ENCODE measurements around the gene CABP2.

Gene CABP2

GRCh38 chr11:67498544-67498972 lies 24.7 kb downstream of the CABP2 start:
- H3K4me1 ChIP-seq (ENCODE audit: control insufficient read depth in 1 of 2, insufficient read depth in 1 of 2, low read depth in 1 of 2, low read length in 1 of 2), result peaks cover 20 to 21% of the 10 kb centered on the region in 2 experiments
- TF ChIP-seq, protein P1, sequence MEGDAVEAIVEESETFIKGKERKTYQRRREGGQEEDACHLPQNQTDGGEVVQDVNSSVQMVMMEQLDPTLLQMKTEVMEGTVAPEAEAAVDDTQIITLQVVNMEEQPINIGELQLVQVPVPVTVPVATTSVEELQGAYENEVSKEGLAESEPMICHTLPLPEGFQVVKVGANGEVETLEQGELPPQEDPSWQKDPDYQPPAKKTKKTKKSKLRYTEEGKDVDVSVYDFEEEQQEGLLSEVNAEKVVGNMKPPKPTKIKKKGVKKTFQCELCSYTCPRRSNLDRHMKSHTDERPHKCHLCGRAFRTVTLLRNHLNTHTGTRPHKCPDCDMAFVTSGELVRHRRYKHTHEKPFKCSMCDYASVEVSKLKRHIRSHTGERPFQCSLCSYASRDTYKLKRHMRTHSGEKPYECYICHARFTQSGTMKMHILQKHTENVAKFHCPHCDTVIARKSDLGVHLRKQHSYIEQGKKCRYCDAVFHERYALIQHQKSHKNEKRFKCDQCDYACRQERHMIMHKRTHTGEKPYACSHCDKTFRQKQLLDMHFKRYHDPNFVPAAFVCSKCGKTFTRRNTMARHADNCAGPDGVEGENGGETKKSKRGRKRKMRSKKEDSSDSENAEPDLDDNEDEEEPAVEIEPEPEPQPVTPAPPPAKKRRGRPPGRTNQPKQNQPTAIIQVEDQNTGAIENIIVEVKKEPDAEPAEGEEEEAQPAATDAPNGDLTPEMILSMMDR (IDR thresholded peaks at IDR 0.05), result no peak
- H3K27ac ChIP-seq, result no peak overlapping the region
- no peak overlapping the region for H3K4me3 ChIP-seq (ENCODE audit: low read depth in 1 of 2, low read length in 1 of 2)
- peaks cover under 1% of the 10 kb centered on the region for H3K27me3 ChIP-seq
- no peaks in the 10 kb centered on the region for H3K9me3 ChIP-seq
- peaks cover 95% of the 10 kb centered on the region for H3K36me3 ChIP-seq

DNA sequence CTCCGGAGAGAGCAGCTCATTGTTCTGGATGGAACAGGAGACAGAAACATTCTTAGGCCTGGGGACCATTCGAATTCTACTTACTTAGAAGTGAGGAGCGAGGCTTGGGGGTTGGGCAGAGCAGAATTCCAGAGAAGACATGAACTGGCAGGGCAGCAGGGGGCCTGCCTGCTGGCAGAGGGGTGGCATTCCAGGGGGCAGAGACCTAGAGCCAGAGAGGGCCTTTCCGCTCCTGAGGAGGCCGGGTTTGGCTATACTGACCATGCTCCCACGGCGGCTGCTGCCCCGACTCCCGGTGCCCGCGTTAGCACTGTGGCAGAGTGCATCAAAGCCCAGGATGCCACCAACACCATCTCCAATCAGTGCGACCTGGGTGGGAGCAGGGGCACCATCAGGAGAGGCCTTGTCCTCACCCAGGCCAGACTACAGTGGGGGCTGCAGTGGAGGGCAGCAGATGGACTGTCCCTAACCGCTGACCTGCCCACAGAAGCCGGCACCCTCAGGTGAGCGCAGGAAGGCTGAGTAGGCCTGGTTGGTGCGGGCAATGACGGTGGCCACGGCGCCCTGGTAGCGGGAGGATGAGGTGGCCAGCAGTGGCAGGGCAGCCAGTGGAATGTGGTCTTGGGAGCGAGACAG lies 25.5 kb downstream of the CABP2 start:
- Histone ChIP-seq H3K27me3 (no peaks in the 10 kb centered on the region), H3K4me1 (ENCODE audit: control insufficient read depth in 1 of 2, insufficient read depth in 1 of 2, low read depth in 1 of 2, low read length in 1 of 2) (peaks cover 13 to 14% of the 10 kb centered on the region in 2 experiments), H3K27ac (no peak overlapping the region), H3K36me3 (peaks cover 99% of the 10 kb centered on the region), H3K9me3 (no peaks in the 10 kb centered on the region), H3K4me3 (ENCODE audit: low read depth in 1 of 2, low read length in 1 of 2) (no peak overlapping the region)
- TF ChIP-seq, protein P1 (IDR thresholded peaks at IDR 0.05), result no peak

- H3K9me3 ChIP-seq, result no peaks in the 10 kb centered on the region
- no peaks in the 10 kb centered on the region for H3K27me3 ChIP-seq
- H3K4me3 ChIP-seq (ENCODE audit: low read depth in 1 of 2, low read length in 1 of 2), result no peak overlapping the region
- peaks cover 99% of the 10 kb centered on the region for H3K36me3 ChIP-seq
- peaks cover 7 to 8% of the 10 kb centered on the region in 2 experiments for H3K4me1 ChIP-seq (ENCODE audit: control insufficient read depth in 1 of 2, insufficient read depth in 1 of 2, low read depth in 1 of 2, low read length in 1 of 2)
- H3K27ac ChIP-seq, result no peak overlapping the region
- TF ChIP-seq, protein P1 (IDR thresholded peaks at IDR 0.05), result no peak
These were observed 27.1 kb downstream of the CABP2 start for GRCh38 chr11:67496113-67496512.

- Histone ChIP-seq H3K27me3 (no peaks in the 10 kb centered on the region), H3K36me3 (peaks cover 100% of the 10 kb centered on the region), H3K4me1 (ENCODE audit: control insufficient read depth in 1 of 2, insufficient read depth in 1 of 2, low read depth in 1 of 2, low read length in 1 of 2) (peaks cover under 1% of the 10 kb centered on the region in 2 experiments), H3K9me3 (no peaks in the 10 kb centered on the region), H3K4me3 (ENCODE audit: low read depth in 1 of 2, low read length in 1 of 2) (no peak overlapping the region), H3K27ac (no peak overlapping the region)
- TF ChIP-seq, protein P1 (IDR thresholded peaks at IDR 0.05), result no peak
These were observed 27.8 kb downstream of the CABP2 start for GRCh38 chr11:67495234-67496005.

DNA sequence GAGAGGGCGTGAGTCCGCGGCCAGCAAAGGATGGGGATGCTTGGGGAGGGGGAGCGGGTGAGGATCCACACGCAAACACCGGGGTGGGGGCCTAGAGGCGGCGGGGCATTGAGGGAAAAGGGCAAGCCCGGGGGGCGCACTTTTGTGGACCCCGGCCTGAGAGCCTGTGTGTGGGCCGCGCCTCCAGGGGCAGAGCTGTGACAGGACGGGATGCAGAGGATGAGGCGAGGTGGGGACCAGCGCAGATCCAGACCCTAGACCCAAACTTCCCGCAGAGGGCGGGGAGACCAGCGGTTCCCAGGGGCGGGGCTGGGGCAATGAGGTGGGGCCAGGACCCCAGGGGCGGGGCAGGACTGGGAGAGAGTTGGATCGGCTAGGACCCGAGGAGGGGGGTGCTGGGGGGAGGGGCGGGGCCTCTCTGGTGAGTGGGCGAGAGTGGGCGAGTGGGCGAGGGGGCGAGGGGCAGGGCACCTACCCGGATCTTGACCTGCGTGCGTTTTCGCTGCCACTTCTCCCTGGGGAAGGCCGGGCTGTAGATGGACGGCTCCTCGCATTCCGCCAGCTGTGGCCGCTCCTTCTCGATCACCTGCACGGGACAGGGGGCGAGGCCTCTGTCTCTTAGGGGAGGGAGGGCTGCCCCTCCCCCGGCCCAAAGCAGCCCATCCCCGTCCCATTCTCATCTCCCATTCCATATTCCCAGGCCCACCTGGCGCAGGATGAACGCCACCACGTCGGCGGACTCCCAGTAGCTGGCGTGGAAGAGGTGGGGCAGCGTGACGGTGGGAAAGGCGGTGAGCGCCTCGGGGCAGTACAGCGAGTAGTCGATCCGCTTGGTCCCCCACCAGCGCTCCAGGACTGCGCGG lies 28.6 kb downstream of the CABP2 start:
- Histone ChIP-seq H3K4me3 (ENCODE audit: low read depth in 1 of 2, low read length in 1 of 2) (no peak overlapping the region), H3K27ac (no peak overlapping the region), H3K4me1 (ENCODE audit: control insufficient read depth in 1 of 2, insufficient read depth in 1 of 2, low read depth in 1 of 2, low read length in 1 of 2) (no peaks in the 10 kb centered on the region), H3K27me3 (no peaks in the 10 kb centered on the region), H3K9me3 (no peaks in the 10 kb centered on the region), H3K36me3 (peaks cover 100% of the 10 kb centered on the region)
- TF ChIP-seq, protein P1 (IDR thresholded peaks at IDR 0.05), result no peak
